ENCODE data around the gene SLC39A9.

Gene SLC39A9

DNA sequence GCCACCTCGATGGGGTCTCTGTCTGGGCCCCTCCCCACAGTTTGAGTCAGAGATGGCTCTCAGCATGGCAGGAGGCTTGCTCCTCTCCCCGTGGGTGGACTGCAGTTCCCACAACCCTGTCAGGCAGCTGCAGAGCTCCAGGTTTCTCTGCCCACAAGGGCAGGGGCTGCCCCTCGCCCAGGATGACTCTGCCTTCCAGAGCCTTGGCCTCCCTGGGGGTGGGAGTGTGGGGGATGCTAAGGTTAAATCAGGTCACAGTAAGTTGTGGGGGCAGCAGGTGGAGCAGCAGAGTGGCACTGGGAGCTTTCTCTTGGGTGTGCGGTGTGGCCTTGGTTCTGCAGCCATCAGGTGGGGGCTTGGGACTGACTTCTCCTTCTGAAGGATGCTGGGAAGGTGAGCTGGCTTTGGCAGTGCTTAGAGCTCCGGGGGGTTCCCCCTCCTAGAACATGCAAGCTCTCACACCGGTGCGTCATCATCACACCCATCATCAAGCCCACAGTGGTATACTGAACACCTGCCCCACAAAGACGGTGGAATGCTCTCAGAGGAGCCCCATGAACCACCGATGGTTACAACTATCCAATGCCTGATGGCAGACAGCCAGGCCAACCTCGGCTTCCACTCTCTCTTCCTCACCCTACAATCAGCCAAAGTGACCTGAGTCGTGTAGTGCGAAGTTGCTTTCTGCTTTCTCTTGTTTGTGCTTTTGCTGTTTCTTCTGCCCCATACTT, 40.1 kb upstream of the SLC39A9 start:
- H3K4me3 ChIP-seq (ENCODE audit: low read length): no peak overlapping the region
- no peak overlapping the region for H3K9ac ChIP-seq (ENCODE audit: low read length)
- peaks cover 9% of the 10 kb centered on the region for H3K4me1 ChIP-seq (ENCODE audit: control insufficient read depth, insufficient read depth, low read length)

GRCh38 chr14:69358966-69359365, 39.5 kb upstream of the SLC39A9 start:
- Histone ChIP-seq H3K36me3 (ENCODE audit: control insufficient read depth, insufficient read depth, low read length) (no peaks in the 10 kb centered on the region), H3K4me3 (ENCODE audit: low read length) (no peak overlapping the region), H3K9me3 (ENCODE audit: control insufficient read depth, low read length) (no peaks in the 10 kb centered on the region), H3K27me3 (ENCODE audit: control insufficient read depth, insufficient read depth, low read length) (peaks cover 3% of the 10 kb centered on the region), H3K4me1 (ENCODE audit: control insufficient read depth, insufficient read depth, low read length) (peaks cover 9% of the 10 kb centered on the region), H3K9ac (ENCODE audit: low read length) (no peak overlapping the region)

More for the DNA sequence above, 40.1 kb upstream of the SLC39A9 start:
- Histone ChIP-seq H3K36me3 (ENCODE audit: control insufficient read depth, insufficient read depth, low read length) (no peaks in the 10 kb centered on the region), H3K9me3 (ENCODE audit: control insufficient read depth, low read length) (no peaks in the 10 kb centered on the region), H3K27me3 (ENCODE audit: control insufficient read depth, insufficient read depth, low read length) (peaks cover 3% of the 10 kb centered on the region)

DNA sequence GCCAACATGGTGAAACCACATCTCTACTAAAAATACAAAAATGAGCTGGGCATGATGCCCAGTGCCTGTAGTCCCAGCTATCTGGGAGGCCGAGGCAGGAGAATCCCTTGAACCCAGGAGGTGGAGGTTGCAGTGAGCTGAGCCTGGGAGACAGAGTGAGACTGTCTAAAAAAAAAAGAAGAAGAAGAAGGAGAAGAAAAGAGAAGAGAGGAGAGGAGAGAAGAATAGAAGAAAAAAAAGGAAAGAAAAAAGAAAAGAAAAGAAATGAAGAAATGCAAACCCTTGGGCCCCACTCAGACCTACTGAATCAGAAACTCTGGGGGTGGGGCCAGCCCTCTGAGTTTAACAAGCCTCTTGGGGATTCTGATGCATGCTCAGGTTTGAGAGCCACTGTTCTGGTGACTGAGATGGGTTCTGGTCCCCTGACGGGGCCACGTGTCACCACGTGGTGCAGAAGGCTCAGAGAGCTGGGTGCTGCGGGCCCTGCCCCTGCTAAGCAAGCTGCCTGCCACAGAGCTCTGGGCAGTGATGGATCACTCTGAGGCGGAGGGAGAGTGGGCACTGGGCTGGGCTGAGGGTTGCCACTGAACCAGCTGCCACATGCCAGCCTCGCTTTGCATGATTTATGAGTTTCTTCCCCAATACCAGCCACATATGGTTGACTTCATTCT, 37.9 kb upstream of the SLC39A9 start:
- H3K36me3 ChIP-seq (ENCODE audit: control insufficient read depth, insufficient read depth, low read length): no peaks in the 10 kb centered on the region
- H3K9me3 ChIP-seq (ENCODE audit: control insufficient read depth, low read length): no peaks in the 10 kb centered on the region
- H3K9ac ChIP-seq (ENCODE audit: low read length): no peak overlapping the region
- H3K27me3 ChIP-seq (ENCODE audit: control insufficient read depth, insufficient read depth, low read length): peaks cover 3% of the 10 kb centered on the region
- H3K4me1 ChIP-seq (ENCODE audit: control insufficient read depth, insufficient read depth, low read length): no peaks in the 10 kb centered on the region
- H3K4me3 ChIP-seq (ENCODE audit: low read length): no peak overlapping the region

- no peaks in the 10 kb centered on the region for H3K36me3 ChIP-seq (ENCODE audit: control insufficient read depth, insufficient read depth, low read length)
- H3K4me1 ChIP-seq (ENCODE audit: control insufficient read depth, insufficient read depth, low read length): no peaks in the 10 kb centered on the region
- H3K27me3 ChIP-seq (ENCODE audit: control insufficient read depth, insufficient read depth, low read length): peaks cover under 1% of the 10 kb centered on the region
- no peak overlapping the region for H3K4me3 ChIP-seq (ENCODE audit: low read length)
- H3K9me3 ChIP-seq (ENCODE audit: control insufficient read depth, low read length): no peaks in the 10 kb centered on the region
- H3K9ac ChIP-seq (ENCODE audit: low read length): no peak overlapping the region
Observed at GRCh38 chr14:69363055-69363454, 35.4 kb upstream of the SLC39A9 start.

GRCh38 chr14:69363964-69364363, 34.5 kb upstream of the SLC39A9 start:
- H3K4me3 ChIP-seq (ENCODE audit: low read length): no peak overlapping the region

DNA sequence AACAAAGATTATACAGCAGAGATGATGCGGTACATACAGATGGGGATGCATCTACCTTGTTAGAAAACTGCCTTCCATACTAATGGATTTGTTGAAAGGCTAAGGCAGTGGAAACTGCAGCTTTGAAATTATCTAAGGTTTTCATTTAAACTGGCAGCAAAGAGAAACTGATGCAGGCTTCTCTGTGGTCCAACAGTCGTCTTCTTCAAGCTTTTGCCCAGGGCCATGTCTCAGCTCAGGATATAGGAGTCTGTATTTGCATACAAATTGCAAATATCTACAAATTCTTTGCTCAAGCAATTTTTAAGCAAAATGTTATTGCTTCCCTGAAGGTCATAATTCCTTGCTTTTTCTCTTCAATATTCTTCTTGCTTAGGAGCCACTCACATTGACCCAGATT, 34.1 kb upstream of the SLC39A9 start:
- no peaks in the 10 kb centered on the region for H3K4me1 ChIP-seq (ENCODE audit: control insufficient read depth, insufficient read depth, low read length)
- H3K36me3 ChIP-seq (ENCODE audit: control insufficient read depth, insufficient read depth, low read length): no peaks in the 10 kb centered on the region
- no peaks in the 10 kb centered on the region for H3K9me3 ChIP-seq (ENCODE audit: control insufficient read depth, low read length)
- H3K9ac ChIP-seq (ENCODE audit: low read length): no peak overlapping the region
- no peak overlapping the region for H3K4me3 ChIP-seq (ENCODE audit: low read length)
- H3K27me3 ChIP-seq (ENCODE audit: control insufficient read depth, insufficient read depth, low read length): no peaks in the 10 kb centered on the region

More at GRCh38 chr14:69363964-69364363, 34.5 kb upstream of the SLC39A9 start:
- Histone ChIP-seq H3K27me3 (ENCODE audit: control insufficient read depth, insufficient read depth, low read length) (no peaks in the 10 kb centered on the region), H3K9ac (ENCODE audit: low read length) (no peak overlapping the region), H3K36me3 (ENCODE audit: control insufficient read depth, insufficient read depth, low read length) (no peaks in the 10 kb centered on the region), H3K4me1 (ENCODE audit: control insufficient read depth, insufficient read depth, low read length) (no peaks in the 10 kb centered on the region), H3K9me3 (ENCODE audit: control insufficient read depth, low read length) (no peaks in the 10 kb centered on the region)

DNA sequence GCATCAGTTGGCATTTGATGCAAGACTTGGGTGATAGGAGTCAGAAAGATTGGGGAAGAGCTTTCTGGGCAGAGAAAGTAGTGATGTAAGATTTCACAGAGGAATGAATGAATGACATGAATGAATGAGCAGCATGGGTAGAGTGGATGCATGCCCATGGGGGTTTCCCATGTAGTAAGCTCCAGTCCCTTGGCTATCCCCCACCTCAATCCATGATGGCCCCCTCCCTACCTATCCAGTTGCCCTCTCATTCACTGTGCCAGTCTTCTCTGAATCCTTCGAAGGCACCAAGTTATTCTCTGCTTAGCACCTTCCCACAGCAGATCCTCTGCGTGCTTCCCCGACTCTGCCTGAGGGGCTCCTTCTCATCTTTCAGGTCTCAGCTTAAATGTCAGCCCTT, 32.4 kb upstream of the SLC39A9 start:
- Histone ChIP-seq H3K9ac (ENCODE audit: low read length) (no peak overlapping the region), H3K9me3 (ENCODE audit: control insufficient read depth, low read length) (no peaks in the 10 kb centered on the region), H3K4me1 (ENCODE audit: control insufficient read depth, insufficient read depth, low read length) (no peaks in the 10 kb centered on the region), H3K36me3 (ENCODE audit: control insufficient read depth, insufficient read depth, low read length) (no peaks in the 10 kb centered on the region), H3K4me3 (ENCODE audit: low read length) (no peak overlapping the region), H3K27me3 (ENCODE audit: control insufficient read depth, insufficient read depth, low read length) (no peaks in the 10 kb centered on the region)

GRCh38 chr14:69366761-69367160, 31.7 kb upstream of the SLC39A9 start:
- Histone ChIP-seq H3K9ac (ENCODE audit: low read length) (no peak overlapping the region), H3K4me3 (ENCODE audit: low read length) (no peak overlapping the region), H3K36me3 (ENCODE audit: control insufficient read depth, insufficient read depth, low read length) (no peaks in the 10 kb centered on the region), H3K9me3 (ENCODE audit: control insufficient read depth, low read length) (no peaks in the 10 kb centered on the region), H3K4me1 (ENCODE audit: control insufficient read depth, insufficient read depth, low read length) (no peaks in the 10 kb centered on the region), H3K27me3 (ENCODE audit: control insufficient read depth, insufficient read depth, low read length) (no peaks in the 10 kb centered on the region)

- no peak overlapping the region for H3K9ac ChIP-seq (ENCODE audit: low read length)
Observed at GRCh38 chr14:69368381-69368780, 30.1 kb upstream of the SLC39A9 start.

DNA sequence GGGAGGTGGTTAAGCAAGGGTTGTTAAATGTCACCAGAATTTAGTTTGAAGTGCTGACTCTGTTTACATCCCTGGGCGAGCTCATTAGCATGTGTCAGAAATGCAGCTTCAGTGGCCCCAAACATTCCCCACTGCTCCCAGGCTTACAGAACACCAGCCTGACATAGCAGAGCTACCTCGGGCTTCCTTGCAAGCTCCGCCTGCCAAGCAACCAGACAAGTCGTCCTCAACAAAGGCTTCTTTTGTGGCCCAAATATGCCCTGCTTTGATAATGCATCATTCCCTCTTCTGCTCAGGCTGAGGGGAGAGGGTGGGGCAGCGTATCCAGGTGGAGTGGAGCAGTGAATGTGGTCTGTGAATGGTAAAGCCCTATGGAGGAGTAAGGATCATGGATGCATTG, 28.4 kb upstream of the SLC39A9 start:
- H3K4me1 ChIP-seq (ENCODE audit: control insufficient read depth, insufficient read depth, low read length): no peaks in the 10 kb centered on the region
- no peaks in the 10 kb centered on the region for H3K9me3 ChIP-seq (ENCODE audit: control insufficient read depth, low read length)
- no peaks in the 10 kb centered on the region for H3K27me3 ChIP-seq (ENCODE audit: control insufficient read depth, insufficient read depth, low read length)
- no peak overlapping the region for H3K9ac ChIP-seq (ENCODE audit: low read length)
- no peaks in the 10 kb centered on the region for H3K36me3 ChIP-seq (ENCODE audit: control insufficient read depth, insufficient read depth, low read length)
- no peak overlapping the region for H3K4me3 ChIP-seq (ENCODE audit: low read length)

More at GRCh38 chr14:69368381-69368780, 30.1 kb upstream of the SLC39A9 start:
- H3K4me3 ChIP-seq (ENCODE audit: low read length): no peak overlapping the region
- no peaks in the 10 kb centered on the region for H3K36me3 ChIP-seq (ENCODE audit: control insufficient read depth, insufficient read depth, low read length)
- H3K9me3 ChIP-seq (ENCODE audit: control insufficient read depth, low read length): no peaks in the 10 kb centered on the region
- H3K27me3 ChIP-seq (ENCODE audit: control insufficient read depth, insufficient read depth, low read length): no peaks in the 10 kb centered on the region
- no peaks in the 10 kb centered on the region for H3K4me1 ChIP-seq (ENCODE audit: control insufficient read depth, insufficient read depth, low read length)

DNA sequence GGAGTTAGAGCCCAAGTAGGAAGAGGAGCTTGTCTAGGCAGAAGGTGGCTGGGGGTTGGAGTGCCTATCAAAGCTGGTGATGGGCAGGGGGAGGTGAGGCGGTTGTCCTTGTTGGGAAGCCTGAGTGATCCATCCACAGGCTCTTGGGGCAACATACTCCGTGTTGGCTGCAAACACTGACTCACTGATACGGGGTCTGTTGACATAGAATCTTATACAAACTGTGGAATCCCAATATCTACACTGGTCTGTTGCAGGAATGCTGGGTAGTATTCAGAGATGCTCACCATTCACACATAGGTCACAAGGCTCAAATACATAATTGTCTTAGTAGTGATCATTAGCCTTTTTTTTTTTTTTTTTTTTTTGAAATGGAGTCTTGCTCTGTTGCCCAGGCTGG, 26.3 kb upstream of the SLC39A9 start:
- Histone ChIP-seq H3K4me3 (ENCODE audit: low read length) (no peak overlapping the region), H3K9me3 (ENCODE audit: control insufficient read depth, low read length) (no peaks in the 10 kb centered on the region), H3K27me3 (ENCODE audit: control insufficient read depth, insufficient read depth, low read length) (no peaks in the 10 kb centered on the region), H3K4me1 (ENCODE audit: control insufficient read depth, insufficient read depth, low read length) (no peaks in the 10 kb centered on the region), H3K9ac (ENCODE audit: low read length) (no peak overlapping the region), H3K36me3 (ENCODE audit: control insufficient read depth, insufficient read depth, low read length) (no peaks in the 10 kb centered on the region)

DNA sequence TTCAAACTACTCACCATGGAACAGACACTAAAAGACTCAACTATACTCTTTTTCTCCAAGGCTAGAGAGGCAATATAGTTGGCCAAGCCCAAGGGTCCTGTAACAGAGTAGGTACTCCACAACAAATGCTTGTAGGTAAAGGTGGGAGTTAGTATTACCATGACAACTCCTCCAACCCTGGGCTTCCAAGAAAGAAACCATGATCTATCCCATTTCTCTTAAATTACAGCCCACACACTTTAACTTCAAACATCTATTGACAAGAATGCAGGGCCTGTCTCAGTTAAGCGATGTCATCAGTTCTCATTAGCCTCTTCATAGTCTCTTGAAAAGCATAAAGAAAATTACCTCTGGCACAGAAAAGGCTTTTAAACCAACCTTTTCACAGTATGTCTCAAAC, 25.4 kb upstream of the SLC39A9 start:
- no peaks in the 10 kb centered on the region for H3K27me3 ChIP-seq (ENCODE audit: control insufficient read depth, insufficient read depth, low read length)
- H3K4me1 ChIP-seq (ENCODE audit: control insufficient read depth, insufficient read depth, low read length): no peaks in the 10 kb centered on the region
- no peak overlapping the region for H3K4me3 ChIP-seq (ENCODE audit: low read length)
- no peak overlapping the region for H3K9ac ChIP-seq (ENCODE audit: low read length)
- no peaks in the 10 kb centered on the region for H3K9me3 ChIP-seq (ENCODE audit: control insufficient read depth, low read length)
- H3K36me3 ChIP-seq (ENCODE audit: control insufficient read depth, insufficient read depth, low read length): no peaks in the 10 kb centered on the region
